ENCODE data around the gene MAP2K5. TPM values are rescaled to one million over a fixed set of nuclear protein-coding genes. Genes with fewer than 3 reads are reported as not detected.
"Not testable (repeated sequence)": the region's sequence is repeated elsewhere in the genome, so short reads cannot be mapped to it uniquely, and the experiment has no call there.

Gene MAP2K5
- total RNA-seq, 6 experiments from 2014 or later, result 5.0 to 11.6 (median 8.8) TPM

- ATAC-seq (peak; percentile 70 to 79 (median 77)), DNase-seq (no peak)
- H3K27ac ChIP-seq, result peak overlapping the region in 2 of 3 donors; percentile 5 to 34
- no peak overlapping the region for H3K4me3 ChIP-seq
- no peaks in the 10 kb centered on the region for H3K9me3 ChIP-seq
- TF ChIP-seq POLR2A (IDR thresholded peaks at IDR 0.05), result no peak
- TF ChIP-seq CTCF (IDR thresholded peaks at IDR 0.05), result no peak
- H3K4me1 ChIP-seq, result peaks cover 0 to 52% (median 18%) of the 10 kb centered on the region in 4 donors
- no peaks in the 10 kb centered on the region for H3K27me3 ChIP-seq
- WGBS (ENCODE audit: insufficient coverage, low coverage, low lambda C conversion rate, missing lambda C conversion rate), result 59% methylated on average over 6 of the region's 6 CpGs
- no peaks in the 10 kb centered on the region for H3K36me3 ChIP-seq
- intact Hi-C loops (cut with DNase I), result no loop called here
Observed at GRCh38 chr15:67611370-67612369, 69.2 kb downstream of the MAP2K5 start.

GRCh38 chr15:67613211-67613610 is 70.7 kb downstream of the MAP2K5 start:
- Histone ChIP-seq H3K4me1 (peaks cover 0 to 52% (median 18%) of the 10 kb centered on the region in 4 donors), H3K27ac (no peak overlapping the region), H3K36me3 (no peaks in the 10 kb centered on the region), H3K27me3 (no peaks in the 10 kb centered on the region), H3K4me3 (no peak overlapping the region), H3K9me3 (no peaks in the 10 kb centered on the region)
- intact Hi-C loops (cut with DNase I), result no loop called here
- TF ChIP-seq CTCF (IDR thresholded peaks at IDR 0.05), result no peak
- no peak for TF ChIP-seq POLR2A (IDR thresholded peaks at IDR 0.05)
- ATAC-seq (no peak), DNase-seq (no peak)
- 55% methylated on average over 1 of the region's 1 CpG for WGBS (ENCODE audit: insufficient coverage, low coverage, low lambda C conversion rate, missing lambda C conversion rate)

- DNase-seq (no peak), ATAC-seq (no peak)
- 95% methylated on average over 3 of the region's 3 CpGs for WGBS (ENCODE audit: insufficient coverage, low coverage, low lambda C conversion rate, missing lambda C conversion rate)
- TF ChIP-seq CTCF (IDR thresholded peaks at IDR 0.05) (no peak), POLR2A (IDR thresholded peaks at IDR 0.05) (no peak)
- no peaks in the 10 kb centered on the region for H3K27me3 ChIP-seq
- no peak overlapping the region for H3K4me3 ChIP-seq
- no peak overlapping the region for H3K27ac ChIP-seq
- intact Hi-C loops (cut with DNase I), result no loop called here
- peaks cover 0 to 52% (median 18%) of the 10 kb centered on the region in 4 donors for H3K4me1 ChIP-seq
- H3K36me3 ChIP-seq, result no peaks in the 10 kb centered on the region
- no peaks in the 10 kb centered on the region for H3K9me3 ChIP-seq
Observed at GRCh38 chr15:67613708-67614107, 71.2 kb downstream of the MAP2K5 start.

GRCh38 chr15:67615131-67615534 is 72.6 kb downstream of the MAP2K5 start:
- H3K9me3 ChIP-seq; H3K27ac ChIP-seq; intact Hi-C loops (cut with DNase I); H3K27me3 ChIP-seq; H3K36me3 ChIP-seq; H3K4me3 ChIP-seq: not testable (repeated sequence)
- WGBS (ENCODE audit: insufficient coverage, low coverage, low lambda C conversion rate, missing lambda C conversion rate), result 37% methylated on average over 6 of the region's 6 CpGs
- peaks cover 0 to 52% (median 18%) of the 10 kb centered on the region in 4 donors for H3K4me1 ChIP-seq
- DNase-seq (peak in 2 of 3 donors; percentile 37 to 54), ATAC-seq (peak; percentile 77 to 85 (median 84))

- ATAC-seq, result no peak
- no peaks in the 10 kb centered on the region for H3K27me3 ChIP-seq
- no peak overlapping the region for H3K27ac ChIP-seq
- TF ChIP-seq CTCF (IDR thresholded peaks at IDR 0.05), result no peak
- no peak for TF ChIP-seq POLR2A (IDR thresholded peaks at IDR 0.05)
- H3K36me3 ChIP-seq, result no peaks in the 10 kb centered on the region
- H3K4me1 ChIP-seq, result peaks cover 0 to 23% (median 7%) of the 10 kb centered on the region in 4 donors
- WGBS (ENCODE audit: insufficient coverage, low coverage, low lambda C conversion rate, missing lambda C conversion rate), result 79% methylated on average over 4 of the region's 4 CpGs
- intact Hi-C loops (cut with DNase I), result no loop called here
- H3K9me3 ChIP-seq, result no peaks in the 10 kb centered on the region
- no peak overlapping the region for H3K4me3 ChIP-seq
- no peak for DNase-seq
Observed at GRCh38 chr15:67618297-67618696, 75.8 kb downstream of the MAP2K5 start.

Data from right lobe of liver (tissue), 6 donors.